HG03159 (cell line): ENCODE measurements around the gene MACROD2.

Source experiments
- ATAC-seq: cut with Tn5 transposase; IDR thresholded peaks from one replicate; pipeline ENCODE4 v1.9.1; 2021; ENCODE audit warnings: mild to moderate bottlenecking, moderate library complexity; ENCODE audit not compliant: unreplicated experiment

Gene MACROD2

DNA sequence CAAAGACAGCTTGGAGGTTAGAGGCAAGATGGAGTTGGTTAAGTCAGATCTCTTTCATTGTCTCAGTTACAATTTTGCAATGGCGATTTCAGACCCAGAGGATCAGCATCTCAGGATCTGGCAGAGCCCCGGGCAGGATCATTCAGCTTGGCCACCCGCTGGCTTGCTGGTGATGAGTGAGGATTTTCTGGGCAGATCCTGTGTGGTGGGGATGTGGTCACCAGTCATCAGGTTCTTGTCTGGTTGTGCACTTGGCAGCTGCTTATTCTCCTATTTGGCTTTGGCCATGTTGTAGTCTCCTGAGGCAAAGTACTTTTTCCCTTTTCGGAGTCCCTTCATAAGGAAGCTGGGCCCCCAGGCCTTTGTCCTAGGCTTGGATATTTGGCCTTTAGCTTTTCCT, 1624.0 kb downstream of the MACROD2 start:
- ATAC-seq: no peak

DNA sequence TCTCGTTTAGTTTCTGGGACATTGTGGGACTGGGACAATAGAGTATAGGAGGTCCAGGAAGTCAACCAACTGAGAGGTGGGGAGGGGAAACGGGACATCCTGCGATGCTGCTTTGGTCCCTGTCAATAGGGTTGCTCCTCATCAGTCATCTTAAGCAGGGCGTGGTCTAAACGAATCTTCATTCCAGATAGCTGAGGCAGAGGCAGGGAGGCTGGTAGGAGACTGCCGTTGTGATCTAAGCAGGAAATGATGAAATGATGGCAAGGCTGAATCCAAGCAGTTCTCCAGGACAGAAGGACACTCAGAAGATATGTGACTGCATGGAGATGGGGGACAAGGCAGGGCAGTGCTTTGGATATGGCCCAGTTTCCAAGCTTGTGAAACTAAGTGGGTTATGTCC, 1624.5 kb downstream of the MACROD2 start:
- ATAC-seq: no peak

DNA sequence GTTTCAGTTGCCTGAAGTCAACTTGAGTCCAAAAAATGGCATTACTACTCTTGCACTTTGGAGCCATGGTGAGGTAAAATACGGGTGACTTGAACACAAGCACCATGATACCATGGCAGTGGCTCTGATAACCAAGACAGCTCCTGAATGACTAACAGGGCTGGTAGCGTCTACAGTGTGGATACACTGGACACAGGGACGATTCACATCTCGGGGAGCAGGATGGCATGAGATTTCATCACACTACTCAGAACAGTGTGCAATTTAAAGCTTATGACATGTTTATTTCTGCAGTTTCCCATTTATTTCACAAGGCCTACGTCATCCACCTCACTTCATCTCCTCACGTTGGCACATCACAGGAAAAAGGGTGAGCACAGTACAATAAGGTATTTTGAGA, 1627.1 kb downstream of the MACROD2 start:
- ATAC-seq: no peak

DNA sequence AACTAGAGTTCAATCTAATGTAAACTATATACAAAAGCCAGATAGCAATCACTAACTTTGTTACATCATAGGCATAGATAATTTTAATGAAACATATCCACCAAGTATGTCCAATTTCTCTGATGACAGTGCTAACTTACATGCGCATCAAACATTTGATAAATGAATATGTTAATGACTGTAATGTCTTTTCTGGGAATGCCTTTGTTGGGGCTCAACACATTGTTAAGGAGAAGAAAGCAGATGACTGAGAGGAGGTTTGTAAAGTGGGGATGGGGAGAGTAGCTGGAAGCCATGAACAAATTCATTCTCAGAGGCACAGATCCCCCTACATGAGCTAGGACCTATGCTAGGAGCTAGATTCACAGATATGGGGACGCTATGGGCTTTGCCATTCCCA, 1627.9 kb downstream of the MACROD2 start:
- ATAC-seq: no peak

DNA sequence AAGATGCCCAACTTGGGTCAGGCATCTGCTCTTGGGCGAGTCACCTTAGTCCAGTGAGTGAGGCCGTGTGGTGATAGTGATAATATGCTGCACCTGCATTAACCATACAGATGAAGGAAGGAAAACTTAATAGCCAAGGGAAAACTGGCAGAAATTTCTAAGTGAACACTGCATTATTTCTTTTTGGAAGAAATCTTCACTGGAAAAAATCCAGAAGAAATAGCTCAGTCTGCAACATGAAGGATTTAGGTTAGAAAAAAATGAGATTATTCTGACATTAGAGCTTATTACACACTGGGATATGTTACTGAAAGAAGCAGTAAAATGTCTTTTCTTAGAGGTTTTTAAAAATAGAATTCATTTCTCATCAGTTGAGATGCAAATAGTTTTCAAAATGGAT, 1630.7 kb downstream of the MACROD2 start:
- no peak for ATAC-seq

DNA sequence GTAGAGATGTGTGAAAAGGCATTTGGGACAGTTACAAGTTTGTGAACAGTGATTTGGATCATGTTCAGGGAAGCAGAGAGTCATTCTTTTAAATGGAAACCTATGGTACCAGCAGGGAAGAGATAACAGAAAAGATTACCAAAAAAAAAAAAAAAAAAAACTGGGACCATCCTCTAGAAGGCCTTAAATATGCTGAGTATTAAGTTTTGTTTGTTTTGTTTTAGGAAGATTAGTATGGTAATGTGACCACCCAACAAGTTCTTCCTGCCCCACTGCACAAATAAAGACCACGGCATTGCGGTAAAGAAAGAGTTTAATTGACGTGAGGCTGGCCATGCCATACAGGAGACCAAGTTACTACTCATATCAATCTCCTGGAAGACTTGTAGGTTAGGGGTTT, 1631.8 kb downstream of the MACROD2 start:
- ATAC-seq: no peak

DNA sequence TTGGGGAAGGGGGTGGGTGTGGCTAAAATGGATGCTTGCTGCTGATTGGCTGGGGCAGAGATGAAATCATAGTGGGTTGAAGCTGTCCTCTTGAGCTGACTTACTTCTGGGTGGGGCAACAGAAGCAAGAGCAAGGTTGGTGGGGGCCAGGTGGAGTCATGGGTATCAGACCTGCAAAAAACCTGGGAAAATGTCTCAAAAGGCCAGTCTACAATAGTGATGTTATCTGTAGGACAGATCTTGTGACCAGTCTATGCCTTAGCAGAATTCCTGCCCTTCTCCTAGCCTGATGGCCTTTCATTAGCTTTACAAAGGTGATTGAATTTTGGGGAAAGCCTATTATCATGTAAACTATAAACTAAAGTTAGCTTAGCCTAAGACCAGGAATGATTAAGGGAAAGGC, 1632.2 kb downstream of the MACROD2 start:
- ATAC-seq: no peak

DNA sequence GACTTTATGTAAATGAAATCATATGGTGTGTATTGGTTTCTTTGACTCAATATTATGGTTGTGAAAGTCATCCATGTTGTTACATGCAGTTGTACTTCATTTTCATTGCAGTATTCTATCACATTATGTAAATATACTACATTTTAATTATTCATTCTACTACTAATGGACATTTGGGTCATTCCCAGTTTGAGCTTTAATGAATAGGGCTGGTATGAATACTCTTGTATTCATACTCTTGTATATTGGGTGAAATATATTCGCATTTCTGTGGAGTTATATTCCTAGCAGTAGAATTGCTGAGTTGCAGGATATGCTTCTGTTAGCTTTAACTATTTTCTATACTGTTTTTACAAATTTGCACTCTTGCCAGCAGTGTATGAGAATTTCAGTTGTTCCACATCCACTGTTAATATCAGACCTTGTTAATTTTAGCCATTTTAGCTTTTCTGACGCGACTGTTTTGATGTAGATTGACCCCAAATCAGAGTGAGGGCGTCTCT, 1633.6 kb downstream of the MACROD2 start:
- no peak for ATAC-seq

DNA sequence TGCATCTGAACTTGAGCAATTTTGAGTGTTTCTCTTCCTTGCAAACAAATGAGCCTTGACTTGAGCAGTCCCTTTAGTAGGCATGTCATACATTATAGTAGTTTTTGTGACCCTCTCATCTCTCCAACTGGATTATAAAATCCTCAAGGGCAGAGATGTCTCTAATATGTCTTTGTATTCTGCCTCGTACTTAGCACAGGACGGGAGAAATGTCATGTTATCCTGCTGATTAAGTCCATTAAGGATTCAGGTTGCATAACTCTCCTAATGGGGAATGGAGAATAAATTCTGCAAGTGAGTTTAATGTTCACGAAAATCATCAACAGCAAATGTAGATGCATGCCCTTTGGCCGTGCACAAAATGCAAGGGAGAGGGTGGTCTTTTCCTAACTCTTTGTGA, 1635.0 kb downstream of the MACROD2 start:
- ATAC-seq: no peak

DNA sequence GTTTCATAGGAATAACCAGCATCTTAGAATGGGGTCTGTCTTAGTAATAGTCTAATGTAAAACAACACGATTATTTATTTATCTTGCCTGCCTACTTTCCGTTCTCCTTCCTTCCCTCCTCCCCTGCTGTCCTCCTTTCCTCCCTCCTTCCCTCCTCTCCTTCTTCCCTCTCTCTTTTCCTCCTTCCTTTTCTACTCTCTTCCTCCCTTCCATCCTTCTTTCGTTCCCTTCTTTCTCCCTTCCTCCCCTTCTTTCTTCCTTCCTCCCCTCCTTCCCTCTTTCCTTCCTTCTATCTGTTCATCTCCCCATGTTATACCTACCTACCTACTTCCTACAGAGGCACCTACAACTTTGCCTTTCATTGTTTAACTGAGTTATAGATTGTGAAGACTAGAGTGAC, 1637.4 kb downstream of the MACROD2 start:
- no peak for ATAC-seq

DNA sequence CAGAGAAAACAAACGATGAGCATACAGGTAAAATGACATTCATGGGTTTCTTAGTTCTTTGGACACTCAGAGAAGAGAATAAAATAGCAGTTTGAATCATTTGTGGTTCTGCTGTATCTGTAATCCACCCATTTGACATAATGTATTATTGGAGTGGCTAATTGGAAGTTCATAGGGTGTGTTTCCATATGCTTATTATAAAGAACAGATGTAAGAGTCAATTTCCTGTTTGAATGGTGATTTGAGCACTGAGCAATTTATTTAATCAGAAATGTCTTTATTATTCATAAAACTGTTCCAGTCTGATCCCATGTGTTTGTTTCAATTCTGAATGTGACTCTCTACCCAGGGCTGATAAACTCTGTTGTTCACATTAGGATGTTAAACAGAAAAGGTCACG, 1638.8 kb downstream of the MACROD2 start:
- ATAC-seq: no peak

DNA sequence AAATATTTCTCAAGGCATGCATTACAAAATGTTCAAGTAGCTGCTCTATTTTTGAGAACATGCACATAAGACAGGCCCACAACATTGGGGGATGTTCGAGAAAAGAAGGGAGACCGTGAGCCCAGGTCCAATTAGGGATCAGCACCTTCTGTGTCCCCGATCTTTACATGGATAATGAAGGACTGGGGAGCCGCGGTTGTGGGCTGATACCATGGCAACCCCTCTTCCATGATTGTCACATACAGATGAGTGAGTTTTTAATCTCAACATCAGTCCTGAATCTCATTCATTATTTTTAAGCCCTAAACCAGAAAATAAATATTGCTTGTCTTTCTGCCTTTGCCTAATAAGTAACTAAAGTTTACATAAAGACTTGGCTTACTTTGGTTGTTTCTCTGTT, 1642.2 kb downstream of the MACROD2 start:
- ATAC-seq: no peak

DNA sequence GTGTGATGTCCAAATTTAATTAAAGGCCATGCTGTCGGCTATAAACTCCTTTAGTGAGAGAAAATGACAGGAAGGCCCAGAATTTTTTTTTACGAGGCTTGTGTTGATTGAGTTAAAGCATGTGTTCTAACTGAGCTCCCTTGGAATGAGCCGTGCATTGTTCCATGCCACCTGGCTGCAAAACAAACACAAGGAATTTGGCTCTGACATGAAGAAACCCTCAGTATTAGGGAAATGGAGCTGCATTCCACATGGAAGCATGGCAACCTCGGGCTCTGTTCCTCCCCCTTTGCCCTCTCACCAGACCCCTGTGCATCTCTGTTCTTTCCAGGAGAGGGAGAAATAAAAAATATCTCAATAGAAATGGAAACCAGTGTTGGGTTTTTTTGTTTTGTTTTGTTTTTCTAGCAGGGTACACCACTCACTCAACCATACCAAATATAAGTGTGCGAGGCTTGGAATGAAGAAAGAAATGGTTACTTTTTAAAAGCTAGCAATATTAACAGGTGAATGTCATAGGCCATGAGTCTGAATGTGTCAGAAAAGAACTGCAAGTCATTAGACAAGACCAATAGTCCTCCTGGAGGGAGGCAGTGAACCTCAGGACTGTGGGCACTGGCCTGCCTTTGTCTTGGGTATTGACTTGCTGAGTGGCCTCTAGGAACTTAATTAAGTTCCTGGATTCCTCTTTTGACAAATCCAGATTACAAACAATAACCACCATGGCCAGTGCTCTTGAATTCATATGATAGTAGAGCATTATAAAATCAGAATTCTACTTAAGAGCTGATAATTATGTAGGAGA, 1642.8 kb downstream of the MACROD2 start:
- ATAC-seq: no peak

DNA sequence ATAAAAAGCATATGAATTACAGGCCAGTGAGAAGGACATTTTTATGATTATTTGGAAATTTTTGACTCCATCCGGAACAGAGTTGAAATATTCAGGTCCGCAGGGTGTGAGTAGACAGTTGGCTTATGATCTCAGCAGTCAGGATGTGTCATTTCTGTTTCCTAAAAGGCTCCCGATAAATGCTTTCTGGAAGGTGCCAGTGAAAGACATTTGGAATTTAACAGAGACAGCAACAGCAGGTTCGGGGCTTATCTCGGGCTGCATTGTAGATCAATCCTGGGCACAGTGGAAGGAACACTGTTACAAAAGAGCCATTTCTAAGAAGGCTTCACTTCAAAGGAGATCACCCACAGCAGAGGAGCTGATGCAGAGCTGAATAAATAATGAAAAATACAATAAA, 1643.5 kb downstream of the MACROD2 start:
- no peak for ATAC-seq

DNA sequence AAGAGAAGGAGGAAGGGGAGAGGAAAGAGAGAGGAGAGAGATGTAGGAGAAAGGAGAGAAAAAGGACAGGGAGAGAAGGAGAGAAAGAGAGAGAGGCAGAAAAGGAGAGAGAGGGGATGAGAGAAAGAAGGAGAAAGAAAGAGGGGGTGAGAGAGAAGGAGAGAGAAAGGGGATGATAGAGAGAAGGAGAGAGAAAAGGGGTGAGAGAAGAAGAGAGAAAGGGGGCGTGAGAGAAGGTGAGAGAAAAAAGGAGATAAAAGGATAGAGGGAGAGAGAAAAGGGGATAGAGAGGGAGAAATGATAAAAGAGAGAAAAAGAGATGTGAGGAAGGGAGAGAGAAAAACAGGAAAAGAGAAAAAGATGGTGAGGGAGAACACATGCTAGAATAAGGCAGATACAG, 1644.5 kb downstream of the MACROD2 start:
- ATAC-seq: no peak

DNA sequence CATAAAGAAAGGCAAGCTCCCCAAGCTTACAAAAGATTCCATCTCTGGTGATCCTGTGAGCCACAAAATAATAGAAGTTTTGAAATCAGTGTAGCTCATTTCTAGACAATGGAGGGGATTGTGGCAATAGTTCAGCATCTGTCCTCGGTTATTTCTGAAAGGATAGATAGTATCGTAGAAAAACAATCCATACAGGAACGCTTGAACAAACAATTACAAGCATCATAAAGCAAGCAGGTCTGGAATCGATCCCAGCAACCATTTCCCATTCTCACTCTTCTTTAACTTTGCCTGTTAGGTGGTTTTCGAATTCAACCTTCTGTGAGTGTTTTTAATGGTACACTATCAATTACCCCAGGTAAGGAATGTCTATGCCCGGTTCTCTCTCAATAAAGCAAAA, 1646.8 kb downstream of the MACROD2 start:
- no peak for ATAC-seq

DNA sequence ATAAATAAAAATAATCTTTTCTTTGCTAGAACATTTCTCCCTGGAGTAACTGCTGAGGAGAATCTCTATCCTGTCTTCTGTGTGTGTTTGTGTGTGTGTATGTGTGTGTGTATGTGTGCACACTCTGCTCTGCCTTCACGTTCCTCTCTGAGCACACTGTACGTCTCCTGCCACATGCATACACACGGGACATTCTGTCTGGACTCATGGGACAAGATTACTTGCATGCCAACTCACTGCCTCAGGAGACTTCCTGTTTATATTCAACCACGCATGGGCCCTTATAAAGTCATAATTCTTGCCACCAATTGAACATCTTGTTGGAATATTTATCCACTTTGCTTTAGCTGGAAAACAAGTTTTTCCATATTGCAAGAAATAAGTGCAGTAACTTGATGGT, 1647.4 kb downstream of the MACROD2 start:
- ATAC-seq: no peak

DNA sequence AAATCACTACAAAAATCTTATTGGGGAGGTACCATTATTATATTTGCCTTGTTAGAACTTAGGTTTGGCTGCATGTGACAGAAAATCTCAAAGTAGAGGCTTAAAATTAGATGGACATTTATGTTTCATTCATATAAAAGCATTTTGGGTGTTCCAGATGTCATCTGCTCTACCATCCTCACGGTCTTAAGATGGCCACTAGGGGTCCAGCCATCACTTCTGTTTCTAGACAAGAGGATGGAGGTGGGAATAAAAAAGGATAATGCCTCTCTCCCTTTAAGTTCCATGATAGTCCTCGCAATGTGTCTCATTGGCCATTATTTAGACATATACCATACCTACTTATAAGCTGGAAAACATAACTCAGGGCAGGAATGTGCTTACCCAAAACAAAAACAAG, 1648.4 kb downstream of the MACROD2 start:
- no peak for ATAC-seq

DNA sequence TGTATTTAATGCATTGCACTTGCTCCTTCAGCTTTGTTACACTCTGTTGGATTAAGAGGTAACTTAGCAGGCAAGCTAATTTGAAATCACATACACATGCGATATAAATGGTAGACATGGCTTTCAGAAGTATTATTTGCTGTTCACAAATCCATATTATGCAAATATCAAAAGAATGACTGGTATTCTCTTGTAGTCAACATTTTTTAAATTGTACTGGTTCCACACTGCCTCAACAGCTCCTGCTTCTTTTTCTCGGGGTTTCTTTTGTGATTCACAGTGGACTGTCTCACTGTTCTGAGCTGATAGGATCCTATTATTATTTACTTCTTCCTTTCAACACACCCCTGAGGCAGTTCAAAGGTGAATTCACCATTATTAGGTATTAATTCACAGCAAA, 1650.5 kb downstream of the MACROD2 start:
- ATAC-seq: no peak

DNA sequence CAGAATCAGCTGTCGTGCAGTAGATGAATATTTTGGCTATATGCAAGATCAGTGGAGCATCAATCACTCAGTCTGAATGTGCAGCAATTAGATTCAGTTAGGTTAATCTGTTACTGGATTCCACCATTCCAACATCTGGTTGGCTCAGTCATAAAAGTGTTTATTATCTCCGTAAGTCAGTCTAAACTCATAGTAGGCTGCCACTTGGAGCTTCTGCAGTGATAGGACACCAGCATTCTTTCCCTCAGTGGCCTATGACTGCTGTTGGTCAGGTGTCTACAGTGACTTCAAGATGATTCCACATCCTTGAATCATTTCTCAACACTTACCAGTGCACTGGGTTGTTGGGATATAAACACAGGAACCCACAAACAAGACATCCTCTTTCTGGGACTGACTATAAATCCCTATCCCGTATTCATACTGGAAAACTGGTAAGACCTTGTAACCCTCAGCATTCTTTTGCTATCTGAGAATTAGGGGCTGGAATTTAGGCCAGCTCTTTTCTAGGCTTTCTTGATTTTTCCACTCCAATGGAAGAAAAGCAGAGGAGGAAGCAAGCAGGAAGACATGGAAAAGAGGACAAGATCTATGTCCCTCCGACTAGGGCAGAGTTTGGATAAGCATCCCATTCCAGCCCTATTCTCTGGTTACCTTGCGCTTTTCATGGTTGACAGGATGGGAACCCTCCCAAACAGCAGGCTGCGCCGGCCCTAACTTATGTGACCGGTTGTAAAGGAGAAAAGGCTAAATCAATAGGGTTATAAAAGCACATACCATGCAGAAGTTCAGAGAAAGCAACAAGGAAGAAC, 1658.3 kb downstream of the MACROD2 start:
- ATAC-seq: no peak

DNA sequence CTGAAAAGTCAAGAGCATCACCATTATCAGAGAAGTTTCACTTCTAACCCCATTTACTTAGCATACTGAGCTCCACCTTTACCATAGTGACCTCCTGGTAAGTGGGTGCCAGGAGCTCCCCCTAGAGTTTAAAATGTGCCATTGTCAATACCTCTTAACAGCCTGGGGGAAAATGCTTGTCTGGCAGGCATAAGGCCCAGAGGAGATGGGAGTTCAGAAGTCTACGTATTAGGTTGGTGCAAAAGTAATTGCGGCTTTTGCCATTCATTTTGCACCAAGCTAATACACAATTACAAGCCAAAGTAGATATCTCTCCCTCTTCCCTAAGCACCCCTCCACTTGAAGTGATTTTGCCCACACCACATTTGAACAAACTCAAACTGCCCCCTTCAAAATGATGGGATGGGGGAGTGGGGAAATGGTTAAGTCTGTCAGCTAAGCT, 1658.9 kb downstream of the MACROD2 start:
- peak; percentile 100 for ATAC-seq

DNA sequence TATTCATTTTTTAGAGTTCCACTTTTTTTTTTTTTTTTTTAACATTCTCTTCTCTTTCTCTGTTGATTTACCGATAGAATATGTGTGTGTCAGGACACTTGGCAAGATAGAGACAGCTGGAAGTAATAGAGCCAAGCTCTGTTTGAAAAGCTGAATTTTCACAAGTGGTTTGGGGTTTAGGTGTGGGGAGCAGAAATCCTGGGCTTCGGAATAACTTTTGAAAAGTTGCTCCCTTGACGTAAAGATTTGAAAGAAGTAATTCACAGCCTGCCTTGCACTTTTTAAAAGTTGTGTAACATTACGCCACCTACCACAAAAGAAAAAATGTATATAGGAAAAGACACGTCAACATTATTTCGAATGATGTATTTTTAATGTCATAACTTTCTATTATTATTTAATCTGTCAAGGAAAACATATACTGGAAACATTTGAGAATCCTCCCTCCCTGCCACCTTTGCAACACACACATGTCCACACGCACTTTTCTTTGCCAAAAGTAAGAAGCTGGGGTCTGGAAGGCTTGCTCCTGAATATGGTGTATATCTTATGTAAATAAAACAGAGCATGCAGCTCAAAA, 1660.1 kb downstream of the MACROD2 start:
- no peak for ATAC-seq
